ENCODE data around the gene SLC37A1. TPM values are rescaled to one million over a fixed set of nuclear protein-coding genes. Genes with fewer than 3 reads are reported as not detected.

The SLC37A1 gene
- total RNA-seq, 3 donors from 2014 or later (not counting 1 experiment from before 2014, with no cell fraction given): 24.8 to 25.8 (median 25.3) TPM

Other genes with a start within 250 kb of the SLC37A1 start
- gene TFF3, start 198.4 kb upstream of the SLC37A1 start, total RNA-seq: not detected
- not detected for gene TFF2, start 162.9 kb upstream of the SLC37A1 start, total RNA-seq
- not detected for gene TFF1, start 147.3 kb upstream of the SLC37A1 start, total RNA-seq
- under 1 TPM in 1 of 3 donors, not detected in 2; 0.25 TPM for gene TMPRSS3, start 117.8 kb upstream of the SLC37A1 start, total RNA-seq
- 1 to 10 TPM in 2 of 3 donors, under 1 TPM in 1; 0.66 to 5.0 (median 2.0) TPM for gene UBASH3A, start 110.0 kb upstream of the SLC37A1 start, total RNA-seq
- under 1 TPM in 1 of 3 donors, not detected in 2; 0.16 TPM for gene RSPH1, start 17.6 kb upstream of the SLC37A1 start, total RNA-seq
- gene PDE9A, start 139.8 kb downstream of the SLC37A1 start, total RNA-seq: 1 to 10 TPM; 1.0 to 4.1 (median 1.2) TPM